GM21723 (cell line): ENCODE measurements around the gene EXPH5.
A peak's percentile ranks its signal among the peaks of the same experiment; 100 is the strongest.
"Not testable (repeated sequence)": the region's sequence is repeated elsewhere in the genome, so short reads cannot be mapped to it uniquely, and the experiment has no call there.

ENCODE experiments used
- ATAC-seq: cut with Tn5 transposase; IDR thresholded peaks from one replicate; pipeline ENCODE4 v1.9.1; 2021; ENCODE audit warnings: mild to moderate bottlenecking, moderate library complexity; ENCODE audit not compliant: unreplicated experiment

EXPH5 gene

GRCh38 chr11:108593214-108593922, at the start of gene EXPH5:
Gene EXPH5 (minus strand): TSS chr11:108593768. CDS start chr11:108593536, 232 bp downstream.
- peak; percentile 97 for ATAC-seq

DNA sequence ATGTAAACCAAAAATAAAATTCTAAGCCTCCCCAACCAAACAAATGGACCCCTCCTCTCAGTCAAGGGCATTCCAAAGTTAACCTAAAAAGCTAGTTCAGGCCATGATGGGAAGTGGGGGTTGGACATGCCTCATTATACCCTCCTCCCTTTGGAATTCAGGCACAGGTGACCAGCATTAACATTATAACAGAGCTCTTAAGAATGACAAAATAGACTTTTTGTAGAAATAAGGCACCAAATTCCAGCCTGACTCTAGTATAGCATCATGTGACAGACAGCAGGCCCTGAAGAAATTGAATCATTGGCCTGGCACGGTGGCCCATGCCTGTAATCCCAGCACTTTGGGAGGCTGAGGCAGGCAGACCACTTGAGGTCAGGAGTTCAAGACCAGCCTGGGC, 48.2 kb upstream of the EXPH5 start:
- not testable (repeated sequence) for ATAC-seq

GRCh38 chr11:108639146-108639545, 45.6 kb upstream of the EXPH5 start:
- ATAC-seq: no peak

DNA sequence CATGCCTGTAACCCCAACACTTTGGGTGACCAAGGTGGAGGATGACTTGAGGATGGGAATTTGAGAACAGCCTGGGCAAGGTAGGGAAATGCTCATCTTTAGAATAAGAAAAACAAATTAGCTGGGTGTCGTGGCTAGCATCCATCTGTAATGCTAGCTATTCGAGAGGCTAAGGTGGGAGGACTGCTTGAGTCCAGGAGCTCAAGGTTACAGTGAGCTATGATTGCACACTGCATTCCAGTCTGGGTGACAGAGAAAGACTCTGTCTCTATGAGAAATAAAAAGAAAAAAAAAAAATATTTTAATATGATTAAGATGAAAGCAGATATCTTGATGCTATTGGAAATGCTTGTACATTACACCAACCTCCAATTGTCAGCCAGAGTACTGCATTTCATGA, 42.7 kb upstream of the EXPH5 start:
- ATAC-seq: no peak

- no peak for ATAC-seq
These were observed 41.5 kb upstream of the EXPH5 start for GRCh38 chr11:108635106-108635505.

DNA sequence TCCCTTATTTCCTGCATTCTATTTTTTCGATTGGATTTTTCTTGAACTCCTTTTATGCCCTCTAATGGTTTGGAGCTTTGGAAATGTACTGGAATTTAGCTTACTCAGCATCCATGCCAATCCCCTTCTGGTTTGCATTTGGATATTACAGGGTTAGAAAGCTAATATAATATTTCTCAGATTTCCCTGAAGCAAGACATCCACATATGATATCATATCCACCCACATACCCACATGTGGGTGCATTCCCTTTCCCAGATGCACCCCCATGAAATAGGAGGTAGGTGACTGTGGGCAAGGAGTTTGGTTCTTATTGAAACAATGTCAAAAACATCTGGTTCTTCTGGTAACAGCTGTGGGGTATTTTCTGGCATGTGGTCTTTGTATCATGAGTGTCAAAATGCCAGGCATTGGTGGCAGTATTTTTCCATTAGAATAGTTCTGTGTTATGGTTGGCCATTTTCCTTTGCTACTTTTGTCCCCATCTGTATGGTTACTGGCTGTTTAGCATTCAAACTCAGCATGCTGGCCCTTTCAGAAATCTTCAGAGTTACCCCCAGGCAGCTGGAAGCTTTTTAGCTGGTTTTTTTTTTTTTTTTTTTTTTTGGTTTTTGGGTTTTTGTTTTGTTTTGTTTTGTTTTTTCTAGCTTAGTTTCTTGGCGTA, 38.6 kb upstream of the EXPH5 start:
- no peak for ATAC-seq

DNA sequence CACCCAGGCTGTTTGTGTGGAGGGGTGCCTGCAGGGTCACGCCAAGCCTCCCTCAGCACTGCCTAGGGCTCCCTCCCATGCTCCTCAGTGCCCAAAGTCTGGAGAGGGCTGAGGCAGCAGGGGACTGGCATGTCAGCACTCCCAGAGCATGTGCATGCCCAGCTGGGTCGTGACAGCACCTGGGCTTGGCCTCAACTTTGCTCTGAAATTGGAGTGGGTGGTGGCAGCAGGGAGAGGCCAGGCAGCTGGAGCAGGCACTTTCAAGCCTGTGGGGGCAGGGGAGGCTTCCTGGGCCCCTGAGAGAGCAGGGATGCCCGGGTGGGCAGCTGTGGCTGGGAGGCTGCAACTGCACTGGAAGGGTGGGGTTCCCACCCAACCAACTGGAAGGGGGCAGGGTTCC, 35.7 kb upstream of the EXPH5 start:
- no peak for ATAC-seq

DNA sequence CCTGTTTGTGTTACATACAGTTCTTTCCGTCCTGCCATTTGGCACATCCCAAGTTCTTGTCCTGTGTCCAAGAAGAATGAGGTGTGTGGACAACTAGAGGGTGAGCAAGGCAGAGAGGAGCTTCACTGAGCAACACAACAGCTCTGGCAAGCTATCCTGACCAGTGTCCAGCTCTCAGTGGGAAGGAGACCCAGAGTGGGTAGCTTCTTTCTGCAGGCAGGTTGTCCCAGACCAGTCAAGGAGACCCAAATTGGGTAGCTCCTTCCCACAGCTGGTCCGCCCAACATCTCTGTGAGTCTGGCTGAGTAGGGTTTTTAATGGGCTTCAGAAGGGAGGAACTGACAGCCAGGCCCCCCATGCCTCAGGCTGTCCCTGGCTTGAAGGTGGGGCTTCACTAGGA, 35.2 kb upstream of the EXPH5 start:
- ATAC-seq: no peak

- ATAC-seq: no peak
These were observed 34.8 kb upstream of the EXPH5 start for GRCh38 chr11:108628326-108628725.

GRCh38 chr11:108624196-108624925, 30.8 kb upstream of the EXPH5 start:
- no peak for ATAC-seq

DNA sequence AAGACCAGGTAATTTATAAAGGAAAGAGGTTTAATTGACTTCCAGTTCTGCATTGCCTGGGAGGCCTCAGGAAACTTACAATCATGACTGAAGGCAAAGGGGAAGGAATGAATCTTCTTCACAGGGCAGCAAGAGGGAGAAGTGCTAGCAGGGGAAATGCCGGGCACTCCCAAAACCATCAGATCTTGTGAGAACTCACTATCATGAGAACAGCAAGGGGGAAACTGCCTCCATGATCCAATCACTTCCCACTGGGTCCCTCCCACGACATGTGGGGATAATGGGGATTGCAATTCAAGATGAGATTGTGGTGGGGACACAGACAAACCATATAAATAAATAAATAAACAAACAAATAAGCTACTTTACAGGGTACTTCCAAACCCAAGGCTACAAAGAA, 28.8 kb upstream of the EXPH5 start:
- no peak for ATAC-seq

GRCh38 chr11:108620958-108621772, 27.6 kb upstream of the EXPH5 start:
- ATAC-seq: peak; percentile 87

- ATAC-seq: no peak
These were observed 25.0 kb upstream of the EXPH5 start for GRCh38 chr11:108618529-108618928.

DNA sequence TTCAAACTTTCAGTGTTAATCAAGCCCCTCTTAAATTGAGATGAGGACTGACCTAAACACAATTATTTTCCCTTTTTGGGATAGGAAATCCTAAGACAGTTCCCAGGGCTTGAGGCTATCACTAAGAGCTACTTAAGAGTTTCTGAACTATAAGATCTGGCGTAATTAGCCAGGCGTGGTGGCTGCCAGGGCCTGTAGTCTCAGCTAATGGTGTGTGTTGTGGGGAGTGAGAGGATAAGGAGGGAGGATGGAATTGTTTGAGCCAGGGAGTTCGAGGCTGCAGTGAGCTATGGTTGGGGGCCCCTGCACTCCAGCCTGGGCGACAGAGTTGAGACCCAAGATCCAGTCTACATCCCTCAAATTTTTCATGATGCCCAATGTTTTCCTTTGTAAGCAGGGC, 23.5 kb upstream of the EXPH5 start:
- no peak for ATAC-seq

DNA sequence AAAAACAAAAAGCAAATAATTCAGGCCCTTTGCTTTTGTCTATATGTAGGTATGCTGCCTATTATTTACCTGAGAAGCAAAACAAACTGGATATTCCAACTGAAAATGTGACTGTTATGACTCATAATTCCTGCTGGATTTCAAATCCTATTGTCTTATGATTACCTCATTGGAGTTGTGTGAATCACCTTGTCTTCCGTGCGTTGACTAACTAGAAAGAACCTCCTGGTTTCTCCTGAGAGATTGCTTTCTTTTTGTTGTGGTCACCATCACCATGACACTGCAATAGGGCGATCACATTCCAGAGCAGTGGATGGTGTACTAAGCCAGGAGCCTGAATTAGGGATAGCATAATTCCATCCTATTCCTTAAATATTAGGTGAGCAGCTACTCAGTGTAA, 23.0 kb upstream of the EXPH5 start:
- ATAC-seq: no peak

- no peak for ATAC-seq
These were observed 20.5 kb upstream of the EXPH5 start for GRCh38 chr11:108614086-108614485.

DNA sequence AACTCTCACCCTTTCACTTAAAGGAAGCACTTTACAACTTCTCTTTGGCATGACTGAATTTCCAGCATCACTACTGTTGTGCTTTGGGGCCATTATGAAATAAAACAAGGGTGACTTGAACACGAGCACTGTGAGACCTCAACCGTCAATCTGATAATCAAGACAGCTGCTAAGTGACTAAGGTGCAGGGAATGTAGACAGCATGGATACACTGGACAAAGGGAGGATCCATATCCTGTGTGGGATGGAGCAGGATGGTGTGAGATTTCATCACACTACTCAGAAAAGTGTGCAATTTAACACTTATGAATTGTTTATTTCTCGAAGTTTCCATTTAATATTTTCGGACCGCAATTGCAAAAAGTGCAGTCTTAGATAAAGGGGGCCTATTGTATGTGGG, 16.1 kb upstream of the EXPH5 start:
- ATAC-seq: no peak

DNA sequence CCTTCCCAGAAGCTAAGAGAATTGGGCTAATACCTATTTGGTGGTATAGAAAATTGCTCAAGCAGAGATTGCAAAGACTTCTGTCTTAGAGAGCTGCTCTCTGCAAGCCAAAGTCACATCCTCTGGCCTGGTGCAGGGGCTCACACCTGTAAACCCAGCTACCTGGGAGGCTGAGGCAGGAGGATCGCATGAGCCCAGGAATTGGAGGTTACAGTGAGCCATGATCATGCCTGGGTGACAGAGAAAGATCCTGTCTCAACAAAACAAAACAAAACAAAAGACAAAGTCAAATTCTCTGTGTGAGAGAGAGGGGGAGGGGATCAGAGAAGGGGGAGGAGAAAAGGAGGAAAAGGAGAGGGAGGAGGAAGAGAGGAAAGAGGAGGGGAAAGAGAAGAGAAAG, 15.0 kb upstream of the EXPH5 start:
- ATAC-seq: no peak

GRCh38 chr11:108606495-108607160, 13.1 kb upstream of the EXPH5 start:
- no peak for ATAC-seq

DNA sequence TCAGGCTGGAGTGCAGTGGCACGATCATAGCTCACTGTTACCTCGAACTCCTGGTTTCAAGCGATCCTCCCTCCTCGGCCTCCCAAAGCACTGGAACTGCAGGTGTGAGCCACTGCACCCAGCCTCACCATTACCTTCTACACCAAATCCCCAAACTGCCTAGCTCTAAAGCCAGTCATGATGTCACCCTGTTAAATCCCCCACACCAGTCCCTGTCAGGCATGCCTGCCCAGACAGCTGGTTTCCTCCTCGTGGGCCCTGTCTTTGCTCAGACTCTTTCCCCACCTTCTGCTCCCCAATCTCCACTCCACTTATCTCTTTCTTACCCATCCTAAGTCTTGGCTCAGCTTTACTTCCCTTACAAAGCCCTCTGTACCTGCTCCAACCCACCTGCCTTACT, 12.5 kb upstream of the EXPH5 start:
- ATAC-seq: no peak

GRCh38 chr11:108602818-108603217, 9.2 kb upstream of the EXPH5 start:
- not testable (repeated sequence) for ATAC-seq
